Gastroesophageal sphincter (tissue), 4 donors: ENCODE measurements around the gene CAPZA2. TPM values are rescaled to one million over a fixed set of nuclear protein-coding genes. Genes with fewer than 3 reads are reported as not detected.

Source experiments
- ATAC-seq: fragments of 150-250 bp; one replicate; pipeline ENCODE4 v1.9.1; 2016; ENCODE audit warnings: mild to moderate bottlenecking, moderate library complexity
- H3K27ac ChIP-seq, 4 donors: fragments of 200-600 bp; sonication (generic) in 3 of 4; 1 replicate in 3 of 4; 2 replicates in 1 of 4; pipeline ENCODE4 v1.5.1; 2016 to 2019
- H3K27me3 ChIP-seq: fragments of 200-600 bp; sonication (generic); one replicate; pipeline ENCODE4 v1.5.1; 2019
- H3K36me3 ChIP-seq, 2 donors: fragments of 200-600 bp; sonication (generic); one replicate each; pipeline ENCODE4 v1.5.1; 2019; ENCODE audit warnings: control low read depth in 1 of 2
- H3K4me1 ChIP-seq, 3 donors: fragments of 200-600 bp; sonication (generic); 1 replicate in 2 of 3; 2 replicates in 1 of 3; pipeline ENCODE4 v1.5.1; 2016 to 2019; ENCODE audit warnings: control low read depth in 2 of 3
- H3K4me3 ChIP-seq, 2 donors: fragments of 200-600 bp; sonication (generic); one replicate each; pipeline ENCODE4 v1.5.1; 2019; ENCODE audit warnings: mild to moderate bottlenecking in 1 of 2, moderate library complexity in 1 of 2
- H3K9me3 ChIP-seq, 3 donors: fragments of 200-600 bp; sonication (generic); one replicate each; pipeline ENCODE4 v1.5.1; 2017 to 2019; ENCODE audit warnings: control low read depth in 2 of 3
- CTCF ChIP-seq, 4 experiments: fragments of 200-600 bp in 2 of 4; fragments of 450-650 bp in 2 of 4; sonication (generic) in 1 of 4; IDR thresholded peaks; one replicate each; pipeline ENCODE4 v1.5.1; 2017 to 2019; ENCODE audit warnings: antibody characterized with exemption in 4 of 4, mild to moderate bottlenecking in 2 of 4, moderate library complexity in 2 of 4
- EP300 ChIP-seq: sonication (generic); formaldehyde crosslinking; IDR thresholded peaks from one replicate; pipeline ENCODE4 v1.6.1; 2017; ENCODE audit warnings: antibody characterized with exemption, mild to moderate bottlenecking
- POLR2A ChIP-seq, 2 donors: fragments of 450-650 bp; IDR thresholded peaks; one replicate each; pipeline ENCODE4 v1.6.1; 2017; ENCODE audit warnings: antibody characterized with exemption in 2 of 2, mild to moderate bottlenecking in 2 of 2, moderate library complexity in 1 of 2
- POLR2AphosphoS5 ChIP-seq: sonication (generic); formaldehyde crosslinking; IDR thresholded peaks from one replicate; pipeline ENCODE4 v1.6.1; 2017; ENCODE audit warnings: antibody characterized with exemption
- WGBS, 2 donors: methylation state at CpG; one replicate each; pipeline ENCODE4 v1.1.5; 2018; ENCODE audit warnings: low coverage in 1 of 2; 5-methylcytosine and 5-hydroxymethylcytosine counted together
- total RNA-seq, 4 donors: library from RNA; depleted of rRNA; stranded (reverse); fragments of >200 nt; gene quantifications; one replicate each; pipeline ENCODE4 v1.1.0, GENCODE V29; 2016

CAPZA2 gene
- total RNA-seq, 4 donors from 2014 or later = 171 to 275 (median 201) TPM

GRCh38 chr7:116824449-116824848 lies 37.9 kb upstream of the CAPZA2 start:
- H3K36me3 ChIP-seq = no peaks in the 10 kb centered on the region
- TF ChIP-seq POLR2A (IDR thresholded peaks at IDR 0.05) (no peak), POLR2AphosphoS5 (no peak), EP300 (no peak), CTCF (IDR thresholded peaks at IDR 0.05) (no peak)
- no peak overlapping the region for H3K4me3 ChIP-seq
- H3K27ac ChIP-seq = no peak overlapping the region
- no peak for ATAC-seq
- H3K9me3 ChIP-seq = no peaks in the 10 kb centered on the region
- H3K27me3 ChIP-seq = no peaks in the 10 kb centered on the region
- H3K4me1 ChIP-seq = no peaks in the 10 kb centered on the region

GRCh38 chr7:116828281-116828680 lies 34.1 kb upstream of the CAPZA2 start:
- WGBS, 2 donors = 84 to 95% methylated on average over 3 of the region's 4 CpGs
- ATAC-seq = no peak
- Histone ChIP-seq H3K27ac (no peak overlapping the region), H3K4me1 (no peaks in the 10 kb centered on the region), H3K36me3 (no peaks in the 10 kb centered on the region), H3K9me3 (no peaks in the 10 kb centered on the region), H3K4me3 (no peak overlapping the region), H3K27me3 (no peaks in the 10 kb centered on the region)
- TF ChIP-seq CTCF (IDR thresholded peaks at IDR 0.05) = no peak
- TF ChIP-seq EP300 = no peak
- no peak for TF ChIP-seq POLR2AphosphoS5
- TF ChIP-seq POLR2A (IDR thresholded peaks at IDR 0.05) = no peak

- TF ChIP-seq EP300 (no peak), POLR2AphosphoS5 (no peak), POLR2A (IDR thresholded peaks at IDR 0.05) (no peak), CTCF (IDR thresholded peaks at IDR 0.05) (no peak)
- no peak for ATAC-seq
- H3K27ac ChIP-seq = no peak overlapping the region
- H3K27me3 ChIP-seq = no peaks in the 10 kb centered on the region
- H3K9me3 ChIP-seq = no peaks in the 10 kb centered on the region
- no peak overlapping the region for H3K4me3 ChIP-seq
- H3K4me1 ChIP-seq = no peaks in the 10 kb centered on the region
- no peaks in the 10 kb centered on the region for H3K36me3 ChIP-seq
- WGBS, 2 donors = 81 to 92% methylated on average over 1 to 3 of the region's 3 CpGs
Observed at GRCh38 chr7:116829041-116829440, 33.3 kb upstream of the CAPZA2 start.

GRCh38 chr7:116829493-116829892 lies 32.9 kb upstream of the CAPZA2 start:
- Histone ChIP-seq H3K27ac (no peak overlapping the region), H3K27me3 (no peaks in the 10 kb centered on the region), H3K36me3 (no peaks in the 10 kb centered on the region), H3K9me3 (no peaks in the 10 kb centered on the region), H3K4me1 (no peaks in the 10 kb centered on the region), H3K4me3 (no peak overlapping the region)
- TF ChIP-seq POLR2AphosphoS5 = no peak
- TF ChIP-seq CTCF (IDR thresholded peaks at IDR 0.05) = no peak
- no peak for TF ChIP-seq POLR2A (IDR thresholded peaks at IDR 0.05)
- no peak for TF ChIP-seq EP300
- ATAC-seq = no peak

GRCh38 chr7:116832692-116833091 lies 29.7 kb upstream of the CAPZA2 start:
- Histone ChIP-seq H3K4me3 (no peak overlapping the region), H3K27ac (no peak overlapping the region), H3K4me1 (no peaks in the 10 kb centered on the region), H3K27me3 (no peaks in the 10 kb centered on the region), H3K9me3 (no peaks in the 10 kb centered on the region), H3K36me3 (no peaks in the 10 kb centered on the region)
- TF ChIP-seq CTCF (IDR thresholded peaks at IDR 0.05) = no peak
- no peak for TF ChIP-seq POLR2A (IDR thresholded peaks at IDR 0.05)
- no peak for TF ChIP-seq EP300
- TF ChIP-seq POLR2AphosphoS5 = no peak
- ATAC-seq = no peak
- WGBS, 2 donors = 61 to 73% methylated on average over 2 of the region's 2 CpGs
